ENCODE results near the gene NT5C2.
A peak's percentile ranks its signal among the peaks of the same experiment; 100 is the strongest.

Gene NT5C2

GRCh38 chr10:103053659-103054581 lies 139.2 kb downstream of the NT5C2 start:
- Histone ChIP-seq H3K9ac (ENCODE audit: low read length) (no peak overlapping the region), H3K27me3 (ENCODE audit: control insufficient read depth, insufficient read depth, low read length) (no peaks in the 10 kb centered on the region), H3K36me3 (ENCODE audit: control insufficient read depth, insufficient read depth, low read length) (no peaks in the 10 kb centered on the region), H3K4me1 (ENCODE audit: control insufficient read depth, insufficient read depth, low read length) (peaks cover 2% of the 10 kb centered on the region), H3K27ac (ENCODE audit: low read depth, low read length) (no peak overlapping the region), H3K4me3 (ENCODE audit: low read length) (peak overlapping the region; percentile 40)

GRCh38 chr10:103049237-103049636 lies 143.8 kb downstream of the NT5C2 start:
- peaks cover 5% of the 10 kb centered on the region for H3K4me1 ChIP-seq (ENCODE audit: control insufficient read depth, insufficient read depth, low read length)
- no peaks in the 10 kb centered on the region for H3K27me3 ChIP-seq (ENCODE audit: control insufficient read depth, insufficient read depth, low read length)
- no peaks in the 10 kb centered on the region for H3K36me3 ChIP-seq (ENCODE audit: control insufficient read depth, insufficient read depth, low read length)
- H3K4me3 ChIP-seq (ENCODE audit: low read length) = no peak overlapping the region
- no peak overlapping the region for H3K27ac ChIP-seq (ENCODE audit: low read depth, low read length)
- no peak overlapping the region for H3K9ac ChIP-seq (ENCODE audit: low read length)

GRCh38 chr10:103047381-103047780 lies 145.7 kb downstream of the NT5C2 start:
- H3K4me1 ChIP-seq (ENCODE audit: control insufficient read depth, insufficient read depth, low read length) = peaks cover 4% of the 10 kb centered on the region
- H3K4me3 ChIP-seq (ENCODE audit: low read length) = no peak overlapping the region
- H3K36me3 ChIP-seq (ENCODE audit: control insufficient read depth, insufficient read depth, low read length) = no peaks in the 10 kb centered on the region
- H3K27me3 ChIP-seq (ENCODE audit: control insufficient read depth, insufficient read depth, low read length) = no peaks in the 10 kb centered on the region
- H3K9ac ChIP-seq (ENCODE audit: low read length) = no peak overlapping the region
- no peak overlapping the region for H3K27ac ChIP-seq (ENCODE audit: low read depth, low read length)

- no peak overlapping the region for H3K27ac ChIP-seq (ENCODE audit: low read depth, low read length)
- H3K4me1 ChIP-seq (ENCODE audit: control insufficient read depth, insufficient read depth, low read length) = peaks cover 4% of the 10 kb centered on the region
- no peak overlapping the region for H3K4me3 ChIP-seq (ENCODE audit: low read length)
- H3K36me3 ChIP-seq (ENCODE audit: control insufficient read depth, insufficient read depth, low read length) = no peaks in the 10 kb centered on the region
- H3K27me3 ChIP-seq (ENCODE audit: control insufficient read depth, insufficient read depth, low read length) = no peaks in the 10 kb centered on the region
- no peak overlapping the region for H3K9ac ChIP-seq (ENCODE audit: low read length)
Measured at GRCh38 chr10:103045961-103046360, 147.1 kb downstream of the NT5C2 start.

GRCh38 chr10:103044942-103045489 lies 148.1 kb downstream of the NT5C2 start:
- Histone ChIP-seq H3K27me3 (ENCODE audit: control insufficient read depth, insufficient read depth, low read length) (no peaks in the 10 kb centered on the region), H3K4me1 (ENCODE audit: control insufficient read depth, insufficient read depth, low read length) (peaks cover 4% of the 10 kb centered on the region), H3K9ac (ENCODE audit: low read length) (no peak overlapping the region), H3K36me3 (ENCODE audit: control insufficient read depth, insufficient read depth, low read length) (no peaks in the 10 kb centered on the region), H3K4me3 (ENCODE audit: low read length) (no peak overlapping the region), H3K27ac (ENCODE audit: low read depth, low read length) (peak overlapping the region; percentile 34)

GRCh38 chr10:103042908-103043307 lies 150.2 kb downstream of the NT5C2 start:
- Histone ChIP-seq H3K27ac (ENCODE audit: low read depth, low read length) (no peak overlapping the region), H3K4me1 (ENCODE audit: control insufficient read depth, insufficient read depth, low read length) (peaks cover 4% of the 10 kb centered on the region), H3K9ac (ENCODE audit: low read length) (no peak overlapping the region), H3K36me3 (ENCODE audit: control insufficient read depth, insufficient read depth, low read length) (no peaks in the 10 kb centered on the region), H3K27me3 (ENCODE audit: control insufficient read depth, insufficient read depth, low read length) (no peaks in the 10 kb centered on the region), H3K4me3 (ENCODE audit: low read length) (no peak overlapping the region)

- no peak overlapping the region for H3K4me3 ChIP-seq (ENCODE audit: low read length)
- no peaks in the 10 kb centered on the region for H3K36me3 ChIP-seq (ENCODE audit: control insufficient read depth, insufficient read depth, low read length)
- no peak overlapping the region for H3K9ac ChIP-seq (ENCODE audit: low read length)
- H3K27ac ChIP-seq (ENCODE audit: low read depth, low read length) = no peak overlapping the region
- H3K27me3 ChIP-seq (ENCODE audit: control insufficient read depth, insufficient read depth, low read length) = no peaks in the 10 kb centered on the region
- H3K4me1 ChIP-seq (ENCODE audit: control insufficient read depth, insufficient read depth, low read length) = peaks cover 4% of the 10 kb centered on the region
Measured at GRCh38 chr10:103042129-103042528, 150.9 kb downstream of the NT5C2 start.

- Histone ChIP-seq H3K9ac (ENCODE audit: low read length) (no peak overlapping the region), H3K4me3 (ENCODE audit: low read length) (no peak overlapping the region), H3K27ac (ENCODE audit: low read depth, low read length) (no peak overlapping the region), H3K4me1 (ENCODE audit: control insufficient read depth, insufficient read depth, low read length) (peaks cover 4% of the 10 kb centered on the region), H3K36me3 (ENCODE audit: control insufficient read depth, insufficient read depth, low read length) (no peaks in the 10 kb centered on the region), H3K27me3 (ENCODE audit: control insufficient read depth, insufficient read depth, low read length) (no peaks in the 10 kb centered on the region)
Measured at GRCh38 chr10:103041391-103041790, 151.7 kb downstream of the NT5C2 start.

GRCh38 chr10:103040418-103040817 lies 152.7 kb downstream of the NT5C2 start:
- H3K36me3 ChIP-seq (ENCODE audit: control insufficient read depth, insufficient read depth, low read length) = no peaks in the 10 kb centered on the region
- H3K27ac ChIP-seq (ENCODE audit: low read depth, low read length) = no peak overlapping the region
- no peaks in the 10 kb centered on the region for H3K27me3 ChIP-seq (ENCODE audit: control insufficient read depth, insufficient read depth, low read length)
- H3K4me3 ChIP-seq (ENCODE audit: low read length) = no peak overlapping the region
- peaks cover 4% of the 10 kb centered on the region for H3K4me1 ChIP-seq (ENCODE audit: control insufficient read depth, insufficient read depth, low read length)
- H3K9ac ChIP-seq (ENCODE audit: low read length) = no peak overlapping the region

GRCh38 chr10:103038570-103038969 lies 154.5 kb downstream of the NT5C2 start:
- H3K9ac ChIP-seq (ENCODE audit: low read length) = no peak overlapping the region
- no peak overlapping the region for H3K4me3 ChIP-seq (ENCODE audit: low read length)
- no peaks in the 10 kb centered on the region for H3K4me1 ChIP-seq (ENCODE audit: control insufficient read depth, insufficient read depth, low read length)
- H3K36me3 ChIP-seq (ENCODE audit: control insufficient read depth, insufficient read depth, low read length) = no peaks in the 10 kb centered on the region
- no peaks in the 10 kb centered on the region for H3K27me3 ChIP-seq (ENCODE audit: control insufficient read depth, insufficient read depth, low read length)
- H3K27ac ChIP-seq (ENCODE audit: low read depth, low read length) = no peak overlapping the region

Measured in rectal smooth muscle tissue (tissue), 1 donor.